HEK293 (cell line): ENCODE results near the gene YWHAG.

ENCODE experiments used
- CTCF ChIA-PET: fragments of 350-600 bp; formaldehyde crosslinking; extraction: SDS; loops from one replicate; lab custom pipeline; 2021; ENCODE audit warnings: antibody characterized with exemption; lab: Yijun Ruan, JAX
- POLR2A ChIA-PET: fragments of 300-600 bp; formaldehyde crosslinking; extraction: SDS; loops from one replicate; lab custom pipeline; 2020; ENCODE audit warnings: antibody characterized with exemption, inconsistent platforms; lab: Yijun Ruan, JAX
- H3K27ac ChIP-seq: fragments of 200-500 bp; sonication (Bioruptor generic); 2 replicates; pipeline ENCODE4 v1.5.1; 2014; ENCODE audit warnings: low read depth, low read length, control low read depth, inconsistent platforms; ENCODE audit errors: extremely low read depth
- H3K36me3 ChIP-seq, 2 experiments: fragments of 200-500 bp in 1 of 2; sonication (Bioruptor generic) in 1 of 2; 1 replicate in 1 of 2; 2 replicates in 1 of 2; pipeline ENCODE4 v1.5.1; 2014 to 2017; ENCODE audit warnings: inconsistent platforms in 2 of 2, low read length in 2 of 2; ENCODE audit not compliant: control insufficient read depth in 2 of 2, insufficient read depth in 1 of 2
- H3K4me1 ChIP-seq: fragments of 200-500 bp; sonication (Bioruptor generic); 2 replicates; pipeline ENCODE4 v1.5.1; 2014; ENCODE audit warnings: mild to moderate bottlenecking, low read length, inconsistent platforms; ENCODE audit not compliant: control insufficient read depth, insufficient read depth
- H3K4me3 ChIP-seq: 2 replicates; pipeline ENCODE4 v1.5.1; 2011; ENCODE audit warnings: low read depth, mild to moderate bottlenecking, control low read depth, low read length, moderate library complexity
- H3K9me3 ChIP-seq: fragments of 200-500 bp; sonication (Bioruptor generic); 2 replicates; pipeline ENCODE4 v1.5.1; 2014; ENCODE audit warnings: low read depth, low read length, inconsistent platforms; ENCODE audit not compliant: control insufficient read depth, insufficient read depth
- EGR2 ChIP-seq: fragments of 450-650 bp; formaldehyde crosslinking; IDR thresholded peaks from 2 replicates; pipeline ENCODE4 v1.5.1; 2016; ENCODE audit warnings: low read depth, missing biosample characterization, missing genetic modification characterization
- GLIS2 ChIP-seq: fragments of 450-650 bp; formaldehyde crosslinking; IDR thresholded peaks from 2 replicates; pipeline ENCODE4 v1.5.1; 2016; ENCODE audit warnings: missing biosample characterization, missing genetic modification characterization
- KLF17 ChIP-seq: fragments of 450-650 bp; formaldehyde crosslinking; IDR thresholded peaks from 2 replicates; pipeline ENCODE4 v1.5.1; 2016; ENCODE audit warnings: missing biosample characterization, missing genetic modification characterization
- KLF7 ChIP-seq: fragments of 450-650 bp; formaldehyde crosslinking; IDR thresholded peaks from 2 replicates; pipeline ENCODE4 v1.5.1; 2016; ENCODE audit warnings: missing biosample characterization, missing genetic modification characterization, borderline replicate concordance
- KLF8 ChIP-seq: fragments of 450-650 bp; formaldehyde crosslinking; IDR thresholded peaks from 2 replicates; pipeline ENCODE4 v1.5.1; 2016; ENCODE audit warnings: missing biosample characterization, missing genetic modification characterization
- PBX3 ChIP-seq: sonication (generic); formaldehyde crosslinking; IDR thresholded peaks from 2 replicates; pipeline ENCODE4 v1.8.1; 2022; ENCODE audit warnings: mild to moderate bottlenecking, moderate library complexity, missing genetic modification reagents
- SP3 ChIP-seq: fragments of 450-650 bp; formaldehyde crosslinking; IDR thresholded peaks from 2 replicates; pipeline ENCODE4 v1.5.1; 2016; ENCODE audit warnings: missing biosample characterization, missing genetic modification characterization
- YY1 ChIP-seq: fragments of 450-650 bp; formaldehyde crosslinking; IDR thresholded peaks from 2 replicates; pipeline ENCODE4 v1.5.1; 2018; ENCODE audit warnings: missing biosample characterization, missing genetic modification characterization
- ZBTB11 ChIP-seq: fragments of 450-650 bp; formaldehyde crosslinking; conservative IDR thresholded peaks from 2 replicates; pipeline ENCODE4 v1.5.1; 2016; ENCODE audit warnings: low read depth, missing biosample characterization, missing genetic modification characterization
- ZBTB20 ChIP-seq: fragments of 450-650 bp; formaldehyde crosslinking; IDR thresholded peaks from 2 replicates; pipeline ENCODE4 v1.5.1; 2016; ENCODE audit warnings: missing biosample characterization, missing genetic modification characterization
- ZBTB48 ChIP-seq: fragments of 450-650 bp; formaldehyde crosslinking; IDR thresholded peaks from 2 replicates; pipeline ENCODE4 v1.5.1; 2016; ENCODE audit warnings: missing biosample characterization, missing genetic modification characterization
- ZFHX2 ChIP-seq: fragments of 450-650 bp; formaldehyde crosslinking; conservative IDR thresholded peaks from 2 replicates; pipeline ENCODE4 v1.5.1; 2016; ENCODE audit warnings: missing biosample characterization, missing genetic modification characterization
- ZFP3 ChIP-seq: fragments of 450-650 bp; formaldehyde crosslinking; IDR thresholded peaks from 2 replicates; pipeline ENCODE4 v1.5.1; 2016; ENCODE audit warnings: low read depth, missing biosample characterization, missing genetic modification characterization
- ZNF112 ChIP-seq: fragments of 450-650 bp; formaldehyde crosslinking; IDR thresholded peaks from 2 replicates; pipeline ENCODE4 v1.5.0; 2017; ENCODE audit warnings: missing biosample characterization, missing genetic modification characterization
- ZNF157 ChIP-seq: fragments of 450-650 bp; formaldehyde crosslinking; IDR thresholded peaks from 2 replicates; pipeline ENCODE4 v1.5.1; 2016; ENCODE audit warnings: missing biosample characterization, missing genetic modification characterization
- ZNF404 ChIP-seq: fragments of 450-650 bp; formaldehyde crosslinking; IDR thresholded peaks from 2 replicates; pipeline ENCODE4 v1.5.1; 2017; ENCODE audit warnings: missing biosample characterization, missing genetic modification characterization
- ZNF416 ChIP-seq: fragments of 450-650 bp; formaldehyde crosslinking; IDR thresholded peaks from 2 replicates; pipeline ENCODE4 v1.5.1; 2016; ENCODE audit warnings: missing biosample characterization, missing genetic modification characterization
- ZNF501 ChIP-seq: fragments of 450-650 bp; formaldehyde crosslinking; IDR thresholded peaks from 2 replicates; pipeline ENCODE4 v1.5.1; 2016; ENCODE audit warnings: missing biosample characterization, missing genetic modification characterization
- ZNF514 ChIP-seq: fragments of 450-650 bp; formaldehyde crosslinking; IDR thresholded peaks from 2 replicates; pipeline ENCODE4 v1.5.1; 2016; ENCODE audit warnings: missing biosample characterization, missing genetic modification characterization
- ZNF518A ChIP-seq: fragments of 450-650 bp; formaldehyde crosslinking; conservative IDR thresholded peaks from 2 replicates; pipeline ENCODE4 v1.5.1; 2016; ENCODE audit warnings: low read depth, missing biosample characterization, missing genetic modification characterization
- ZNF596 ChIP-seq: fragments of 450-650 bp; IDR thresholded peaks from 2 replicates; pipeline ENCODE4 v1.5.0; 2018; ENCODE audit warnings: missing biosample characterization, mild to moderate bottlenecking, missing genetic modification characterization, moderate library complexity
- ZNF660 ChIP-seq: fragments of 450-650 bp; IDR thresholded peaks from 2 replicates; pipeline ENCODE4 v1.5.1; 2018; ENCODE audit warnings: missing biosample characterization, mild to moderate bottlenecking, missing genetic modification characterization
- ZNF670 ChIP-seq: fragments of 450-650 bp; formaldehyde crosslinking; IDR thresholded peaks from 2 replicates; pipeline ENCODE4 v1.5.1; 2016; ENCODE audit warnings: missing biosample characterization, missing genetic modification characterization, low read depth
- ZNF76 ChIP-seq: fragments of 450-650 bp; formaldehyde crosslinking; IDR thresholded peaks from 2 replicates; pipeline ENCODE4; 2016; ENCODE audit warnings: low read depth, missing biosample characterization, missing genetic modification characterization, borderline replicate concordance
- ZNF830 ChIP-seq: fragments of 450-650 bp; IDR thresholded peaks from 2 replicates; pipeline ENCODE4 v1.5.0; 2018; ENCODE audit warnings: missing biosample characterization, missing genetic modification characterization, low read depth, mild to moderate bottlenecking, moderate library complexity
- ZSCAN30 ChIP-seq: fragments of 450-650 bp; IDR thresholded peaks from 2 replicates; pipeline ENCODE4 v1.5.1; 2018; ENCODE audit warnings: missing biosample characterization, mild to moderate bottlenecking, missing genetic modification characterization, moderate library complexity
- ZXDB ChIP-seq: fragments of 450-650 bp; formaldehyde crosslinking; IDR thresholded peaks from 2 replicates; pipeline ENCODE4 v1.5.1; 2016; ENCODE audit warnings: missing biosample characterization, missing genetic modification characterization

YWHAG gene

GRCh38 chr7:76393116-76394031 lies 34.6 kb upstream of the YWHAG start:
- Histone ChIP-seq H3K4me3 (peak overlapping the region; percentile 61), H3K9me3 (no peaks in the 10 kb centered on the region), H3K4me1 (no peaks in the 10 kb centered on the region), H3K36me3 (no peaks in the 10 kb centered on the region), H3K27ac (peak overlapping the region; percentile 67; the same call in 1 of the 2 replicates)
- POLR2A ChIA-PET, result interaction anchor here (1.0 kb wide), 1 partner anchor 28 kb away, joined by 4 read pairs; no protein-coding TSS in a partner anchor
- CTCF ChIA-PET, result interaction anchor here (0.8 kb wide), 1 partner anchor 8 kb away, joined by 3 read pairs; no protein-coding TSS in a partner anchor
- TF ChIP-seq ZXDB (tag by site-specific recombination) (no peak; the same call in 1 of the 2 replicates), ZSCAN30 (tag by site-specific recombination) (peak; percentile 54; the same call in 1 of the 2 replicates), YY1 (no peak), EGR2 (0 out of 2 replicates have a peak, but pooled peaks have one; percentile 5), ZNF76 (tag by site-specific recombination) (peak; percentile 43; the same call in 1 of the 2 replicates), ZBTB20 (peak; percentile 90), ZNF157 (no peak), ZNF112 (tag by site-specific recombination) (no peak), KLF17 (tag by site-specific recombination) (0 out of 2 replicates have a peak, but pooled peaks have one; percentile 1), KLF7 (tag by site-specific recombination) (no peak), KLF8 (tag by site-specific recombination) (peak; percentile 68; the same call in 1 of the 2 replicates), ZNF514 (tag by site-specific recombination) (no peak), GLIS2 (tag by site-specific recombination) (peak; percentile 29; the same call in 1 of the 2 replicates), SP3 (peak; percentile 58; the same call in 1 of the 2 replicates), ZBTB11 (tag by site-specific recombination) (peak; percentile 46), ZNF670 (tag by site-specific recombination) (no peak), ZNF416 (no peak), ZNF518A (tag by site-specific recombination) (no peak), ZNF596 (tag by site-specific recombination) (no peak), ZNF830 (tag by site-specific recombination) (no peak), ZNF660 (tag by site-specific recombination) (no peak), ZNF404 (tag by site-specific recombination) (no peak), PBX3 (CRISPR knock-in tag) (peak; percentile 90), ZFP3 (tag by site-specific recombination) (no peak), ZBTB48 (tag by site-specific recombination) (no peak), ZNF501 (tag by site-specific recombination) (no peak), ZFHX2 (tag by site-specific recombination) (peak; percentile 86)
